BLaER1 (cell line): ENCODE data around the gene AFF1.

Experiments used
- H3K27ac ChIP-seq: shearing (Covaris generic); formaldehyde crosslinking; 2 replicates; pipeline ENCODE4 v1.8.1; 2022
- H3K27me3 ChIP-seq: shearing (Covaris generic); formaldehyde crosslinking; 2 replicates; pipeline ENCODE4 v1.8.1; 2022
- H3K36me3 ChIP-seq: shearing (Covaris generic); formaldehyde crosslinking; 2 replicates; pipeline ENCODE4 v1.8.1; 2022
- H3K4me1 ChIP-seq: shearing (Covaris generic); formaldehyde crosslinking; 2 replicates; pipeline ENCODE4 v1.8.1; 2022
- H3K4me2 ChIP-seq: shearing (Covaris generic); formaldehyde crosslinking; 2 replicates; pipeline ENCODE4 v1.8.1; 2022
- H3K4me3 ChIP-seq: shearing (Covaris generic); formaldehyde crosslinking; 2 replicates; pipeline ENCODE4 v1.8.1; 2022
- H3K9ac ChIP-seq: shearing (Covaris generic); formaldehyde crosslinking; 2 replicates; pipeline ENCODE4 v1.8.1; 2022
- H3K9me3 ChIP-seq: shearing (Covaris generic); formaldehyde crosslinking; 2 replicates; pipeline ENCODE4 v1.8.1; 2022
- H4K20me1 ChIP-seq: shearing (Covaris generic); formaldehyde crosslinking; 2 replicates; pipeline ENCODE4 v1.8.1; 2022
- Cebpa-rat ChIP-seq: shearing (Covaris generic); IDR thresholded peaks from 2 replicates; pipeline ENCODE4 v1.8.1; 2022

The AFF1 gene

DNA sequence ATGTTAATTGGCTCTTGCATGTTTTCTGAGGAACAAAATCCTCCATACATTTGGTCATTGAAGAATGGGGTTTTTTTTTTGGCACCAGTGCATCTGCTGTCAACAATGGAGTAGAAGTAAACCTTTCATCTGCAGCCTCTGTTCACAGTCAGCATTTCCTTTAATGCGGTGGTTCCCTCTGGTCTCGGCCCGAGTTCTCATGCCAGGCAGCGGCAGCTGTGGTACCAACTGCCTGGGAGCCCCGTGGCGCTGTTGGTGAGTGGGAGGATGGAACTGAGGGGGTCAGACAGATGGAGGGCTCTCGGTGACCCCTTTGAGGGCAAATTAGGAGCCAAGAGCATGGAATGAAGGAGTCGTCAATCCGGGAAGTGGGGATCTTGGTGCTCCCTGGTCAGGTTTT is 114.7 kb downstream of the AFF1 start:
- H3K9me3 ChIP-seq: no peaks in the 10 kb centered on the region
- no peak for TF ChIP-seq Cebpa-rat
- no peak overlapping the region for H3K27ac ChIP-seq
- no peaks in the 10 kb centered on the region for H3K27me3 ChIP-seq
- H3K4me3 ChIP-seq: no peak overlapping the region
- H3K9ac ChIP-seq: no peak overlapping the region
- H3K4me1 ChIP-seq: peaks cover 16% of the 10 kb centered on the region
- no peak overlapping the region for H3K4me2 ChIP-seq
- peaks cover 95% of the 10 kb centered on the region for H3K36me3 ChIP-seq
- H4K20me1 ChIP-seq: peaks cover 97% of the 10 kb centered on the region

DNA sequence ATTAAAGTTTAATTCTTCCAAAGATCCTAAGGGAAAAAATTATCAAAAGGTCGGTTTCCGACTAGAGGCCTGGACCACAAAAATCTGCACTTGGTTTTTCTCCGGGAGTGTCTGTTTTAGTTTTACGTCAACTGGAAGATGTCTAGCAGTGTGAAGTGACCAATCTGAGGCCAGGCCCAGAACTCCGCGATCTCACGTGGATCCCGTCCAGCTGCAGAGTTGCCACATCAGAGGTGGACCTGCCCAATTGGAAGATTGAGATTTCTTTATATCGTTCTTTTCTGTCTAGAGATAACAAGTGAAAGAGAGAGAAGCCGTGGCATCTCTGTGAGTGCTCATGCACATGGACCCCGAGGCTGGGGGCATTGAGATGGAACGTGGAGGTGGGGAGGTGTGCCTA is 115.8 kb downstream of the AFF1 start:
- H3K27ac ChIP-seq: no peak overlapping the region
- H3K27me3 ChIP-seq: no peaks in the 10 kb centered on the region
- no peak overlapping the region for H3K4me3 ChIP-seq
- H3K4me2 ChIP-seq: no peak overlapping the region
- no peaks in the 10 kb centered on the region for H3K9me3 ChIP-seq
- H3K9ac ChIP-seq: no peak overlapping the region
- peaks cover 90% of the 10 kb centered on the region for H3K36me3 ChIP-seq
- peaks cover 97% of the 10 kb centered on the region for H4K20me1 ChIP-seq
- no peak for TF ChIP-seq Cebpa-rat
- H3K4me1 ChIP-seq: 0 out of 2 replicates have a peak, but pooled peaks cover 10% of the 10 kb centered on the region

DNA sequence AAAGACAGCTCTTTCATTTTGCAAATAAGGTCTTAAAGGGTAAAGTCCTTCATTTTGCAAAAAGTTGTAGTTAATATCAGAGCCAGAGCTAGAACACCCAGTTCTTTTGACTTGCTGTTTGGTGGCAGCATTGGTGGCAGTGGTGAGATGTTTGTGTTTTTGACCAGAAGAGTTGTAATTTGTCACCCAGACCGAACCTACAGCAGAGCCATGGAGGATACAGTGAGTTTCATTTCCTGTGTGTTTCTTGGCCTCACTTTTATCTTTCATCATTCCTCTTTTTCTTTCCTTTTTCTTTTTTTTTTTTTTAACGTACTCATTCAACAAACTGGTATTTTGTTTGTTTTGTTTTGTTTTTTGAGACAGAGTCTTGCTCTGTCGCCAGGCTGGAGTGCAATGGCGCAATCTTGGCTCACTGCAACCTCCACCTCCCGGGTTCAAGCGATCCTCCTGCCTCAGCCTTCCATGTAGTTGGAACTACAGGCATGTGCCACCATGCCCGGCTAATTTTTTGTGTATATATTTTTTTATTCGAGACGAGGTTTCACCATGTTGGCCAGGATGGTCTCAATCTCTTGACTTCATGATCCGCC is 116.4 kb downstream of the AFF1 start:
- H4K20me1 ChIP-seq: peaks cover 97% of the 10 kb centered on the region
- H3K27ac ChIP-seq: no peak overlapping the region
- no peak overlapping the region for H3K9ac ChIP-seq
- peaks cover 84% of the 10 kb centered on the region for H3K36me3 ChIP-seq
- no peaks in the 10 kb centered on the region for H3K27me3 ChIP-seq
- H3K4me2 ChIP-seq: no peak overlapping the region
- TF ChIP-seq Cebpa-rat: no peak
- no peak overlapping the region for H3K4me3 ChIP-seq
- no peaks in the 10 kb centered on the region for H3K9me3 ChIP-seq
- H3K4me1 ChIP-seq: 0 out of 2 replicates have a peak, but pooled peaks cover 10% of the 10 kb centered on the region

DNA sequence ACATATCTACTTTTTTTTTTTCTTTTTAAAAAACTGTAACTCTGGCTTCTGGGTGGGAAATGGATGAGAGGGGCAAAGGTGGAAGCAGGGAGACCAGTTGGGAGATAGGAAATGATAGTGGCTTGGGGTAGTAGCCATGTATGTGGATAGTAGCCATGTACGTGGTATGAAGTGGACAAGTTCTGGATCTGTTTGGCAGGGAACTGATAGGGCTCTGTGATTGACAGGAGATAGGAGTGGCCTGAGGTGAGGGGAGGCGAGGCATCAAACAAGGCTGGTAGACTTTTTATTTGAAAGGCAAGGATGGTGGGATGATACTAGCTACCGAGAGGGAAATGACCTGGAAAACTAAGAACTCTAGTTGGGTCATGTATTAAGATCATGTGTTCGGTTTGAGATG is 117.8 kb downstream of the AFF1 start:
- no peak overlapping the region for H3K4me2 ChIP-seq
- peaks cover 80% of the 10 kb centered on the region for H3K36me3 ChIP-seq
- 0 out of 2 replicates have a peak, but pooled peaks cover 10% of the 10 kb centered on the region for H3K4me1 ChIP-seq
- H4K20me1 ChIP-seq: peaks cover 97% of the 10 kb centered on the region
- H3K9me3 ChIP-seq: no peaks in the 10 kb centered on the region
- no peak overlapping the region for H3K4me3 ChIP-seq
- no peaks in the 10 kb centered on the region for H3K27me3 ChIP-seq
- TF ChIP-seq Cebpa-rat: no peak
- no peak overlapping the region for H3K27ac ChIP-seq
- H3K9ac ChIP-seq: no peak overlapping the region

DNA sequence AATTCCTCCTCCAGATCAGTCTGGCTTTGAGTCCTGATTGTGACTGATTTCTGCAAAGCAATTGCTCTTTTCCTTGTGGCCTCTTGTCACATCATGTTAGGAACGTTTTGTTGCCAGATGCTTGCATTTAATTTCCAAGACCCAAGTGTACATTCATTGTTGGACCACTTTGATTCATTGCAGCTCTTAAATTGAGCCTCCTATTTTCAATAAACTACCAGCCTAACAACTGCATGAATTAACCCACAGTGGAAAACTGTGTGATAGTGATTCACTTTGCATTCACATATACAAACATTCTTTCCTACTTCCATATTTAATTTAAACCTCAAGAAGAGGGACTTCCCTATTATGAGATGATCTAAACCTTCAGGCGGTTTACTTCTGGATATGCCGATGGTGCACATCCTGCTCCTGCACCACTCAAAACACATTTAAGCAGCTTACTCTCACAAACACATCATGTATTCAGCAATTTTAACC is 118.4 kb downstream of the AFF1 start:
- H3K4me2 ChIP-seq: no peak overlapping the region
- no peak overlapping the region for H3K4me3 ChIP-seq

DNA sequence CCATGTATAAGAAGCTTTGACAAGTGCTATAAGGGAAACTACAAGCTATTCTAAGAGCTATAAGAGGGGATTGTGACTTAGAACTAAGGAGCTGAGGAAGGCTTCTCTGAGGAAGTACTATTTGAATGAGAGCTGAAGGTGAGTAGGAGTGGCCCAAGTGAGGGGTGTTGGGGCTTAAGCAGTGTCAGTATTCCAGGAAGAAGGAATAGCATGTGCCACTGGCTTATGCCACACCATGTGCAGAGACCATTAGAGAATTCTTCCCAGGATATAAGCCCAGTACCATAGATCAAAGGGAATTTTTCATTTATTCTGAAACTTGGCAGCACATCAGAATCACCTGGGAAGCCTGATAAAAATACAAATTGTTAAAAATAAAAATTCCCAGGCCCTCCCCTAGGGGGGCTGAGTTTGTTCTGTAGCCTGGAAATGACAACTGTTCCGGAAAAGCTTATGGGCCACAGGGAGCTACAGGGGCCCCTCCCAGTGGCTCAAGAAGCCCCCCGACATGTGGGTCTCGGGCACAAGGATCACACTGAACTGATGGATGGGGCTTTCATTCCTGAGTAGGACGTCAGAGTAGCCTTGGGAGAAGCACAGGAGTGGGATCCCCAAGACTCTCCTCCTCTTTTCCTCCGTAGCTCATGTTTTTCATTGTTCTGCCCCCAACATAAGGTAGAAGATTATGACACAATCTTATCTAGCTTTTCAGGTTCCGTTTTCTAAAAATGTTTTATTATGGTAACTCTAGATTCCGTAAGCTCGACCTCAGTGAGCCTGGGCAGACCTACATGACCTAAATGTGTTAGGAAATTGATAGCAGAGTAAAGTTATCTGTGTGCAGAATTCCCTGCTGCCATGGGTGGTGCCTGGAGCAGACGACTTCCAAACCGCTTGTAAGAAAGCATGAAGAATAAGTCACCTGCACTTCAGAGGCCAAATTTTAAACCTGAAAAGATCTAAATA is 119.3 kb downstream of the AFF1 start:
- H3K36me3 ChIP-seq: peaks cover 82% of the 10 kb centered on the region
- peaks cover 100% of the 10 kb centered on the region for H4K20me1 ChIP-seq

More for the DNA sequence above, 118.4 kb downstream of the AFF1 start:
- no peak overlapping the region for H3K27ac ChIP-seq
- 0 out of 2 replicates have a peak, but pooled peaks cover 10% of the 10 kb centered on the region for H3K4me1 ChIP-seq
- peaks cover 81% of the 10 kb centered on the region for H3K36me3 ChIP-seq
- no peaks in the 10 kb centered on the region for H3K27me3 ChIP-seq
- H3K9ac ChIP-seq: no peak overlapping the region
- no peak for TF ChIP-seq Cebpa-rat
- no peaks in the 10 kb centered on the region for H3K9me3 ChIP-seq
- peaks cover 100% of the 10 kb centered on the region for H4K20me1 ChIP-seq

DNA sequence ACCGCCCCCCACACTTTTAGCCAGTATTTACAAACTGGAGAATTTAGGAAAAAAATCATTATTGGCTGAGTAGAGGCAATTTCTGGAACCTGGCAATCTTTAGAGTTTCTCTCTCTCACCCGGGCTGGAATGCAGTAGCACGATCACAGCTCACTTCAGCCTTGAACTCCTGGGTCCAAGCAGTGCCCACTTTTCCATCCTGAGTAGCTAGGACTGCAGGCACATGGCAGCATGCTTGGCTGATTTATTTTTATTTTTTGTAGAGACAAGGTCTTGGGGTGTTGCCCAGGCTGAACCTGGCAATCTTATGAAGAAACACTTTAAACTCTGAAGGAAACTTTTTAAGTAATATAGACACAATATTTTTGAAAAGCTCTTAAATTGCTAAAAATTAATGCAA is 120.1 kb downstream of the AFF1 start:
- Histone ChIP-seq H4K20me1 (peaks cover 100% of the 10 kb centered on the region), H3K4me1 (0 out of 2 replicates have a peak, but pooled peaks cover 4% of the 10 kb centered on the region), H3K36me3 (peaks cover 82% of the 10 kb centered on the region), H3K4me3 (no peak overlapping the region), H3K9ac (no peak overlapping the region), H3K27me3 (no peaks in the 10 kb centered on the region; the same call in 1 of the 2 replicates), H3K9me3 (no peaks in the 10 kb centered on the region), H3K4me2 (no peak overlapping the region), H3K27ac (no peak overlapping the region)
- TF ChIP-seq Cebpa-rat: no peak

More for the DNA sequence above, 119.3 kb downstream of the AFF1 start:
- Histone ChIP-seq H3K27ac (no peak overlapping the region), H3K4me1 (0 out of 2 replicates have a peak, but pooled peaks cover 10% of the 10 kb centered on the region), H3K9me3 (no peaks in the 10 kb centered on the region), H3K27me3 (no peaks in the 10 kb centered on the region), H3K4me3 (no peak overlapping the region), H3K9ac (no peak overlapping the region), H3K4me2 (no peak overlapping the region)
- TF ChIP-seq Cebpa-rat: no peak

DNA sequence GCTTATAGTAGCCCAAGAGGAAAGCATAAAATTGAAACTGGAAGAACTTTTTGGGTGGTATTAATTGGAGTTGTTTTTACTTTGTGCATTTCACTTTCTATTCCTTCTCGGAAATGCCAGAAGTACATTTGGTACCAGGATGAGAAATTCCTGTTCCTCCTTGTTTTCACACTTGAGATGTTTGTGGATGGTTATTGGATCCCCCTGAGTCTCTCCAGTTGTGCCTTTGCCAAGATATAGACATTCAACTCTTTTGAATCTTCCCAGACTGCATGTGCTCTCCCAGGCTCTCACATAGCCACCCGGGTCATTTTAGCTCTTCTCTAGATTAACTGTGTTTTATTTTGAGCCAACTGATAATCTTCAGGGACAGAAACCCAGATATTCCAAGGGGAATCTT is 120.5 kb downstream of the AFF1 start:
- Histone ChIP-seq H3K9me3 (no peaks in the 10 kb centered on the region), H3K9ac (no peak overlapping the region), H3K4me1 (no peaks in the 10 kb centered on the region), H4K20me1 (peaks cover 100% of the 10 kb centered on the region), H3K27me3 (no peaks in the 10 kb centered on the region; the same call in 1 of the 2 replicates), H3K27ac (no peak overlapping the region), H3K4me3 (no peak overlapping the region), H3K4me2 (no peak overlapping the region), H3K36me3 (peaks cover 82% of the 10 kb centered on the region)
- TF ChIP-seq Cebpa-rat: no peak

DNA sequence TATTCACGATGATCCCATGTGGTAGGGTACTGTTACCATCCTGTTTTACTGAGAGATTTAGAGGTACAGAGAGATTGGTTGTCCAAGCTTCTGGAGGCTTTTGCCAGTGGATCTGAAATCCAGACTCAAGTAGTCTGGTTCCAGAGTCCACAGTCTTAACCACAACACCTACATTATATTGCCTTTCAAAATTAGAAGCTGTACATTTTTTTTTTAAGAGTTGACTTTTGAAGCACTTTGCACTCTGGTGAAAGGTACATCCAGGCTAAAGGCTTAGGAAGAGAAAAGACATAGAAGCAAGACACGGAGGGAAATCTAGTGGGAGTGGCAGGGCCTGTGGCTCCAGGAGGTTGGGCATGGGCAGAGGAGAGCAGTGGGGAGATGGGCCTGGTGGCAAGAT is 122.1 kb downstream of the AFF1 start:
- Histone ChIP-seq H4K20me1 (peaks cover 100% of the 10 kb centered on the region), H3K9me3 (no peaks in the 10 kb centered on the region), H3K9ac (no peak overlapping the region), H3K36me3 (peaks cover 82% of the 10 kb centered on the region), H3K27me3 (no peaks in the 10 kb centered on the region; the same call in 1 of the 2 replicates), H3K4me3 (no peak overlapping the region), H3K4me1 (no peaks in the 10 kb centered on the region), H3K27ac (no peak overlapping the region), H3K4me2 (no peak overlapping the region)
- no peak for TF ChIP-seq Cebpa-rat
